Measurements from ENCODE around the gene FOXB2.
"Not testable (repeated sequence)": the region's sequence is repeated elsewhere in the genome, so short reads cannot be mapped to it uniquely, and the experiment has no call there.

The FOXB2 gene

DNA sequence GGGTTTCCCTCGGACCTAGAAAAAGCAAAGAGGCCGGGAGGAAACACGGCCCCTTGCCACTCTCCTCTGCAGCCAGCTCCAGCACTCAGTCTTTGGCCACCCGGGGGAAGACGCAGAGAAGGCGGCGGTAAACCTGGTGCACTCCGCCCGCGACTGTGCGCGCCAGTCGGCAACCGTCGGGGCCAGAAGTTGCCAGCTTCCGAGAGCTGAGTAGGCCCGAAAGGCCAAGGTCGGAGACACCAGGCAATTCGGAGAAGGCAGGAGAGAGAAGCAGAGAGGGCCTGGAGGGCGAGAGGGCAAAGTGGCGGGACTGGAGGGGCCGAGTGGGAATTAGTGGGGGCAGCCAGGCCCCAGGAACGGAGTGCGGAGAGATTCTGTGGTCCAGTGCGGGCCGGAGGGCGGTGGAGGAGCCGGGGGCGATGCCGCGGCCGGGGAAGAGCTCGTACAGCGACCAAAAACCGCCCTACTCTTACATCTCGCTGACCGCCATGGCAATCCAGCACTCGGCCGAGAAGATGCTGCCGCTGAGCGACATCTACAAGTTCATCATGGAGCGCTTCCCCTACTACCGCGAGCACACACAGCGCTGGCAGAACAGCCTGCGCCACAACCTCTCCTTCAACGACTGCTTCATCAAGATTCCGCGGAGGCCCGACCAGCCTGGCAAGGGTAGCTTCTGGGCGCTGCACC lies at the start of gene FOXB2:
TSS of gene FOXB2 (plus strand) at position 420 of the 690 bp plus-strand sequence. CDS start at position 420, 0 bp downstream.
- no peak for DNase-seq (ENCODE audit: low spot score)

DNA sequence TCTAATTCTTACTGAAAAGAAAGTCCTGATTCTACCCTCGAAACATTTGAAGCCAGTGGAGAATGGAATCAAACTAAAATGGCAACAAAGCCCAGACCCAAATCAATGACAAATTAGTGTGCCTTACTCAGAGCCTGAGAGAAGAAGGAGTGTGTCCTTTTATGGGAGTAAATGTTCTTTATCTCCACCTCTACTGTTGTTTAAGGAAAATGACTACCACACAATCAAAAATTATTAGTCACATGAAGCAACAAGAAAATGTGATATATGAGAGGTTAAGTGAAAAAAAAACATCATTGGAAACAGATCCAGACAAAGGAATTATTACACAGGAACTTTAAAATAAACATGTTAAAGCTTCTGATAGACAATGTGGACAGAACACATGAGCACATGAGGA lies 49.7 kb upstream of the FOXB2 start:
- no peak for DNase-seq (ENCODE audit: low spot score)

DNA sequence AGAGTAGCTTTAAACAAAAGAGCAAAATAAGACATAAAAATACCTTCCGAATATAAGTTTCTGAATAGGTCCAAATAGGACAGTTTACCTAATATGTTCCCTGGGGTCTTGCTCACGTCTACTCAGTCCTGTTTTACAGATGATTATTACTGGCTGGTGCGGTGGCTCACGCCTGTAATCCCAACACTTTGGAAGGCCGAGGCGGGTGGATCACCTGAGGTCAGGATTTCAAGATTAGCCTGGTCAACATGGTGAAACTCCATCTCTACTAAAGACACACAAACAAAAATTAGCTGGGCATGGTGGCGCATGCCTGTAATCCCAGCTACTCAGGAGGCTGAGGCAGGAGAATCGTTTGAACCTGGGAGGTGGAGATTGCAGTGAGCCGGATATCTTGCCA lies 40.6 kb upstream of the FOXB2 start:
- not testable (repeated sequence) for DNase-seq (ENCODE audit: low spot score)

DNA sequence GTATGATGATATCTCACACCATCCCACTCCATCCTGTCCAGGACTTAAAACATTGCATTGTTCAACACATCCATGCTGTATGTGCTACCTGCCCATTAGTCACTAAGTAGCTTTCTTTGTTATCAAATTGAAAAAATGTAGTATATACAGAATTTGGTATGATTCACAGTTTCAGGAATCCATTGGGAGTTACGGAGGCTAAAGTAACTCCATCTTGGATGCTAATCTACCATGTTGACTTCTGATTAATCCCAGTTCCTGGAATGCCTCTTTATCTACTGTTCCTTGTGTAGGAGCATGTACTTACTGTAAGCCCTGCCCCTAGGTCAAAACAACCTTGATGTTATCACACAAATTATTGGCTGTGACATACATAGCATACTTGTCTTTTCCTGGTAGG lies 38.9 kb upstream of the FOXB2 start:
- no peak for DNase-seq (ENCODE audit: low spot score)

DNA sequence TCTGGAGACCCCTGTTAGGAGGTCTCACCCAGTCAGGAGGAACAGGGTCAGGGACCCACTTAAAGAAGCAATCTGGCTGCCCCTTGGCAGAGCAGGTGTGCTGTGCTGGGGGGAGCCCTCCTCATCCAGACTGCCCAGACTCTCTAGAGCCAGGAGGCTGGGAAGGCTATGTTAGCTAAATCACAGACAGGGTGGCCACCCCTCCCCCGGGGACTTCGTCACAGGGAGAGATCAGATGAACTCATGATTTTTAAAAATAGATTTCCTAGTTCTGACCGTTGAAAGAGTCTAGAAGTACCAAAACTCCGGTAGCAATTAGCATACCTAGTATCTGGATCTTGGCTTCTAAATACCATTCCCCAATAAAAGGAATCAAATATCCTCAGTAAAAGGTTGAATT lies 35.0 kb upstream of the FOXB2 start:
- no peak for DNase-seq (ENCODE audit: low spot score)

DNA sequence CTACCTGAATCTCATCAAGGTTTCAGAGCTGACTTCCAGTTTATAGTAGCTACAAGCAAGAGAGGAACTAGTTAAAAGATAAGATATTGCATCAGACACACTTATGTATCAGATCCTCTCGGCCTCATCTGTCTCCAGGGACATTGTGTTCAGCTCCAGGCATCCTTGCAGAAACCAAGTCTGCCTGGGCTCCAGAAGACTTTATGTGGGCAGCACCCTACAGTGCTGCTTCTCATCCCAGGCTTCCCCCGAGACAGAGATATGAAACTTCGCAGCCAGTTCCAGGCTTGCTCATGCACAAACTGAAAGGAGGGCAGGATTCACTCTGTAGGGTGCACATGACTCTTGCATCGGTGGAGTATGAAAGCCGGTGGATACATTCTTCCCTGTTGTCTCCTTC lies 33.9 kb upstream of the FOXB2 start:
- peak; percentile 6 for DNase-seq (ENCODE audit: low spot score)

DNA sequence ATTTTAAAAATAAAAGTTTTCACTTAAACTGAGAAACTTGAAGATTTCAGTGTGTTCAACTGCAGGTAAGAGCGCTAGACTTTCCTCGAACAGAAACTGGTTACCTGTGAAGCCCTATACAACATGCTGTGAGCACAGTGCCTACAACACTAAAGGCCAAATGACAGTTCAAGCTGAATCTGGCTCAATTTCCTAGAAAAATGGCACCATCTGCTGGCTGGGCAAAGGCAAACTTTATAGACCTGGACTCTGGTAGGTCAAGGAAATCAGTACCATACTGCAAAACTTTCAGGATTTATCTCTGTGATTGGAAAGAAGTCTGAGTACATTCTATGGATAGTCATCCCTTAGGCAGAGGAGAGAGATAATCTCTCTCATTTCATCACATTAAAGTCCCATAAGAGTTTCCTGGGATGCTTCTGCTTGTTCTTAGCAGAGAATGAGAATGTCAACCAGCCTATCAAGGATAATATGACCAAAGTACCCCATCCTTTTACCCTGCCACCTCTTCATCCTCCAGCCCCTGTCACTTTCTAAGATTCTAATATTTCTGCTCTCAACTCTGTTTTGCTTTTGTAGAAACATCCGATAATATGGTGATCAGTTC lies 31.8 kb upstream of the FOXB2 start:
- DNase-seq (ENCODE audit: low spot score), result peak; percentile 79

DNA sequence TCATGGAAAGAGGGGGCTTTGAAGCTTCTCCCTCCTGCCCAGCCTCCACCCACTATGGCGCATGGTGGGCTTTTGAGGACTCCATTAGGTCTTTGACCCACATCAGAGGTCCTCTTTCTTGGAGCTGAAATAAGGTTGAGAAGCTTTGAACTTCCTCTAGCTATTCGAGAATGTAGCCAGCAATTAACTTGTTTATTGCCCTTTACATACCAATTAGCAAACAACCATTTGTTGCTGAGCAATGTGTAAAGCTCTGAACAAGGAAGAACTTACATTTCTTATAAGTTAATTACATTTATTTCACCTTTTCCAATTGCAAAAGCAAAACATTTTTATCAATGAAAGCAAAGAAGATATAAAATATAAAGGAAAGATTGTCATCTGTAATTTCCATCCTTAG lies 30.5 kb upstream of the FOXB2 start:
- DNase-seq (ENCODE audit: low spot score), result no peak

DNA sequence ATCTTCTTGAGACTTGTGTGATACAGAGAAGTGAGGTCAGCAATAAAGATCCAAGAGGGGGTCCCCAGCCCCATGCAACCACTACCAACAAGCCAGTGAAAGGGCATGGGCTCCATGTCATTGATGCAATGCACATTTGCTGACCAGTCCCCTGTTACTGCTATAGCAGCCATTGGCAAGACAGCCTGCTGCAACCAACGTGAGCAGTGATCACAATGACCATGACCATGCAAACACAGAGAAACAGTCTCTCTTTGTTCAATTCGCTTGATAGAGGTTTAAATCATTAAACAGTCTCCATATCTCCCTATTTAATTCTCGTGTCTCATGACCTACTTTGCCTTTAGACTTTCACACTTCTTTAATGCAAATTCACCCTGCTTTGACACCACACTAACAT lies 30.0 kb upstream of the FOXB2 start:
- peak; percentile 49 for DNase-seq (ENCODE audit: low spot score)

DNA sequence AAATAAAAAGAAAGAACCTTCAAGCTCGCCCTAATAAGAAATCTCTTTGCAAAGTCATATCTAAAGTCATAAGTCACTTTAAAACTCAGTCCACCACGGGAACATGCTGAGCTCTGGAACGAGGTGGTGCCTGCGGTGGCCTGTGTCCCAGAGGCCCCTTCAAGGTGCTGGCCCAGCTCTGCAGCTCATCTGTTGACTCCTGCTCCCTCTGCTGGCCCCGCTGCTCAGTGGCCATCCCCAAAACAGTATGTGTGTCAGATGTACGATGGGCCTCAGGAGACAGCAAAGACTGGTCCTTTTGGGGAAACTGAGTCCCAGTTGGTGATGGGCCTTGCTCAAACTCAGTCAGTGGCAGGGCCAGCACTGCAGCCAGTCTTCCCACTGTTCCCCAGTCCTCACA lies 22.8 kb upstream of the FOXB2 start:
- peak; percentile 63 for DNase-seq (ENCODE audit: low spot score)

DNA sequence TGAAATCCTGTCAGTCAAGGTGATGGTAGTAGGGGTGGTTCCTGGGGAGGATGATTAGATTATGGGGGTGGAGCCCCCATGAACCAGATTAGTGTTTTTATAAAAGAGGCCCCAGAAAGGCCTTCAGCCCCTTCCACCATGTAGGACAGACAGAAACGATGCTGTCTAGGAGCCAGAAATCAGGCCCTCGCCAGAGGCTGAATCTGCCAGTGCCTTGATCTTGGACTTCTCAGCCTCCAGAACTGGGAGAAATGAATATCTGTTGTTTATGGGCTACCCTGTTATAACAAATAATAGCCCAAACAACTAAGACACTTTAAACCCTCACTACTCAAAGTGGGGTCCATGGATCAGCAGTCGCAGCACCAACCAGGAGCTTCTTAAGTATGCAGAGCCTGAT lies 20.2 kb upstream of the FOXB2 start:
- no peak for DNase-seq (ENCODE audit: low spot score)

DNA sequence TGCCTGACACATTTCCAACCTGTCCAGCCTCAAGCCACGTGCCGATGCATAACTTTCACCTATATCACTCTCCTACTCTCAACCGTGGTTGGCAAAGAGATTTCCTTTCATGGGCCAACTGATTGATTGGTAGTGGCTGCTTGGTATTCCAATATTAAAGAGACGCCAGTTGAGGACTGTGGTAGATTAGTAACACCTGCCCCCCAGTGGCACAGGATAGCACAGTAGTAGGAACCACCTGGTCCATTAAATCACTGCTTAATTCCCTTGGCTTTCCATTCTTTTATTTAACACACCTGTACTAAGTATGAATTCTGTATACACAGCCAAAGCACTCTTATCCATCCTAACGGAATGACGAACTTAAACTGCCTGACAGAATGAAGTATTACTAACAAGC lies 19.1 kb upstream of the FOXB2 start:
- no peak for DNase-seq (ENCODE audit: low spot score)

DNA sequence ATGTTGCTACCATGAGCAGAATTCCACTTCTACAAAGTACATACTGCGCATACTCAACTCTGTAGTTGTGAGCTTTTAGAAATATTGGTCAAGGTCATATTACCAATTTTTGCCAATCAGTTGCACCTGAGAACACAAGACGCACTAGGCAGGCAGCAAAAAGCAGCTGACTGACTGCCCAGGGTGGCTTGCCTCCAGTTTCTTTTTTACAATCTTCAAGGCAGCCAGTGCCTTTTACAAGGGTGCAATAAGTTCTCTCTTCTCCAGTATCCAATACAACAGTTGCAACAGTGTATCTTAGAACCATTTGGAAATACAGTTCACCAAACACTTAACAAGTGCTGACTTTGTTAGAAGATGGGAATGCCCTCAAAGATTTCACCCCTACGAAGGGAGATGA lies 16.1 kb upstream of the FOXB2 start:
- DNase-seq (ENCODE audit: low spot score), result no peak

DNA sequence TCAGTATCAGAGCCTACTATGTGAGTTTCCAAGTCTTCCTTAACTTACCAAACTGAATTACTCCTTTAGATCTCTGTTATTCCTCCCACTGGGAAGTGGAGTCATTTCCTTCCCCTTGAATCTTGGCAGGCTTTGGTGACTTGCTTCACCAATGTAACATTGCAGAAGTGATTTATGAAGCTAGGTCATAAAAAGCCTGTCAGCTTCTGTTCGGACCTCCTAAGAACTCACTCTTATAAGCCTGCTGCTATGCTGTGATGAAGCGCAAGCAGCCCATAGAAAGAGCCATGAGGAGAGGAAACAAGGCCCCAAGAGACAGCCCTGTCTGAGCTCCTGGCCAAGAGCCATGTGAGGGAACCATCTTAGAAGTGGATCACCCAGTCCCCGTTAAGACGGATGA lies 14.2 kb upstream of the FOXB2 start:
- DNase-seq (ENCODE audit: low spot score), result no peak

DNA sequence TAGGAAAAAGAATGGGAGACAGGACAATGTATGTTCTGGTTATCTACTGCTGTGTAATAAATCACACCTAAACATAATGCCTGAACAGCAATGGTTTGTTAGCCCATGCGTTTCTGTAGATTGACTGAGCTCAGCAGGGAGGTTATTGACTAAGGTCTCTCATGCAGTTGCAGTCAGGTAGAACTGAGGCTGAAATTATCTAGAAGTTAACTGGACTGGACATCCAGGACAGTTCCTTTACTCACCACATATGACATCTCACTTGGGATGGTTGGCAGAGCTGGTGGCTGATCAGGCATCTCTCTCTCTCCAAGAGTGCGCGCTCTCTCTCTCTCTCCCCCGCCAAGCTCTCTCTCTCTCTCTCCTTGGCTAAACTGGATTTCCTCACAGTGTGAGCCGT lies 8.9 kb upstream of the FOXB2 start:
- no peak for DNase-seq (ENCODE audit: low spot score)

DNA sequence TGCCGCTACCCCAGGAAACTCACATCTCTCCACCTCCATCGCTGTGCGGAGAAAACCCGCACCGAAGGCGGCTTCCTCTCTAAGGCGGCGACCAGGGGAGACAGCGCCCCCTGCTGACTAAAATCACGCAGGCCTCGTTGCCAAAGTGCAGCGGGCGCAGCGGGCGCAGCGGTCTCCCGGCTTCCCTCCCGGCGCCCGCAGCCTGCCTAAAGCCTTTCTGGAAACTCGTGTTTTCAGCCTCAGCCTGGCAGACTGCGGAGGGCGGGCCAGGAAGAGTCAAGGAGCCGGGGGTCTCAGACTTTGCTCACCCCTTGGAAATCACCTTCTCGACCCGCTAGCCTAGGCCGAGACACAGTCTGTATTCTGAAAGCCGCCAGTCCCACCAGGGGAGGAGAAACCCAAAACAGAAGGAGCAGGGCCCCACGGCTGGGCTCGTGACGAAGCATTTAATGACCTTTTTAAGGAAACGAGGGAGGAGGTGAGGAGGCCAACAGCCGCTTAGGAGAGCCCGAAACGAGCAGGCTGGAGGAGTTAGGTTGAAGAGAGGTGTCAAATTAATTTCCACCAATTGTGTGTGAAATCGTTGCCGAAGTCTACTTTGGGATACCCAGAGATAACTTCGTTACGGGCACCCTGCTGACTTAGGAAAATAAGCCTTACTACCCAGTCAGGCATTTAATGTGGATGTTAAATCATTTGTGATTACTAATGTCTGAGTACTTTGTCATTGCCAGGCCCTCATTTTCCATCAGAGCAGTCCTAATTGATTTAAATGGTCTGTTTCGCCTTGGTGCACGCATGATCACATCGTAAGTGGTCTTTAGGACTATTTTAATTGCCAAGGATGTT lies 7.3 kb upstream of the FOXB2 start:
- peak; percentile 44 for DNase-seq (ENCODE audit: low spot score)

DNA sequence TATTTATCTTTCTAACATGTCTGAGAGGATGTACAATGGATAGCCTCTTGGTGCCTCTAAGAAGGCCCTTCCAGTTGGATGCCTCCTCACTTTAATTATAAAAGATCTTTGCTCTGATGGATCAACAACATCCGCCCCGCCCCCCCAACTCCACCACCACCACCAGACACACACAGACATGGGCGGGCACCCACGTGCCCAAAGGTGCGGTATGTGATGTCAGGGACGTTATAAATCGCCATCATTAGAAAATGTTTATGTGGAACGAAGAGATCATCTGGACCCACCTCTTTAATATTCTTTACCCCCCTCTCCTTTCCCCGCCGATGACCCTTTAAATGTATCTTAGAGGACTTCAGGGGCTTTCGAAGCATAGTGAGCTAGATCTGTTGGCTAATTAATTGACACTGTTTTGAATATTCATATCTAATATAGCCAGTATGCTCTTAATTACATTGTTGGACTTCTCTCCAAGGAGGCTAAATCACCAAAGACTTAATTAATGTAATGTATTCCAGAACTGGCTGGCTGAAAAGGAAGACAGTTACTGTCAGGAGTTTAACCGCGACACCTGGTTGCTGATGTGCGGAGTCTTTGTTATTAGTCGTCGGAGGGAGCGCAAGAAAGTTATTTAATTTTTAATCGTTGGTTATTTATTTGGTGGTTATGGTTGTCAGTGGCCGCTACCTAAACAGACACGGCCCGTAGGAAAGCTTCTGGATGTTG lies 6.1 kb upstream of the FOXB2 start:
- DNase-seq (ENCODE audit: low spot score), result no peak

DNA sequence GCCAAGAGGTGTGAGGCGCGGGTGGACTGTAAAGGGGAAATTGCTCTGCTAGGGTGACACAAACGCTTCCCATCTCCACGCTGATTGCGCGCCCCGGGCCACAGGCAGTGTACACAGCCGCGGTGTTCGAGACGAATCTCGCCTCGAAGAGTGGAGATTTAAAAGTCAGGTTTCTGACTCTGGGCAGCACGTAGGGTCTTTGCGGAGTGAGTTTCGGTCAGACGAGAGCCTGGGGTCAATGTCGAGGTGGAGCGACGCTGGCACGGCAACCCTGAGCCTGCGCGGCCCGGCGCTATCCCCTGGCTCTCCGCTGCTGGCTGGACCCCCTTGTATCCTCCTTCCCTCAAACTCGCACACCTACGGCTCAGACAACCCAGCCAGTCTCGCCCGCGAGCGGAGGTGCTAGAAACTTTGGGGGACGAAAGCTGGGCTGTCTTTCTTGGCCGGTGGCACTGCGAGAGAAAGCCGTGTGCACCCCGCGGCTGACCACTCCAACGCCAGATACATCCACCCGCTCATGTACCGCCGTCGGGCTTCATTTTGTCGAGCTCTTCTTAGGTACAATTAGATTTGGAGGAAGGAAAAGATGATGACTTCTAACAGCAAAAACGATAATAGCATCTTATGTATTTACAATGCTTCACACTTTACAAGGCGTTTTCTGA lies 5.4 kb upstream of the FOXB2 start:
- no peak for DNase-seq (ENCODE audit: low spot score)

DNA sequence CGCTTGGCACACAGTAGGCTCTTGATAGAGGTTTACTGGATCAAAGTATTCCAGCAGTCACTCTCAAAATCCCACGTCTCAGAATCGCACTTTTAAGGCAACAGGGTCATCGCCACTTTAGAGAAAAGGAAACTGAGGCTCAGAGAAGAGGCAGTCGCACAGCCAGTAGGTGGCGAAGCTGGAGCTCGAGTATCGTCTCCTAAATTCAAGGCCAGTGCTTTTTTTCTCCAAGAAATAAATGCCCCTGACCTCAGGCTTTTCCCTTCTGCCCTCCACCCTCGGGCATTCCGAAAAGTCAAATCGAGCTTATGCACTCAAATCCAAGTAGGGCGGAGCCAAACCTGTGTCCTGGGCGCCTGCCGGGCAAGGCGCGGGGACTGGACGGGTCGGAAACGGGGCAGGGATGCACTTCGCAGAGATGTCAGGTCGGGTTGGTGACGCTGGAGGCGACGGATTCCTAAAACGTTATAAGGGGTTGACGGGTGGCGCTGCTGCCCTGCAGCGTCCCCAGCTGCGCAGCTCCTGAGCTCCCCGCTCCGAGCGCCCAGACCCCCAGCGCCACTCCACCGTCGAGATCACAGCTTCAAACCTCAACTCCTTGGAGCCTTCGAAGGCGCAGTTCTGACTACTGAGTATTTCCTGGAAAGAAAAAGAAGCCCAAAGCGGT lies 4.7 kb upstream of the FOXB2 start:
- DNase-seq (ENCODE audit: low spot score), result no peak

DNA sequence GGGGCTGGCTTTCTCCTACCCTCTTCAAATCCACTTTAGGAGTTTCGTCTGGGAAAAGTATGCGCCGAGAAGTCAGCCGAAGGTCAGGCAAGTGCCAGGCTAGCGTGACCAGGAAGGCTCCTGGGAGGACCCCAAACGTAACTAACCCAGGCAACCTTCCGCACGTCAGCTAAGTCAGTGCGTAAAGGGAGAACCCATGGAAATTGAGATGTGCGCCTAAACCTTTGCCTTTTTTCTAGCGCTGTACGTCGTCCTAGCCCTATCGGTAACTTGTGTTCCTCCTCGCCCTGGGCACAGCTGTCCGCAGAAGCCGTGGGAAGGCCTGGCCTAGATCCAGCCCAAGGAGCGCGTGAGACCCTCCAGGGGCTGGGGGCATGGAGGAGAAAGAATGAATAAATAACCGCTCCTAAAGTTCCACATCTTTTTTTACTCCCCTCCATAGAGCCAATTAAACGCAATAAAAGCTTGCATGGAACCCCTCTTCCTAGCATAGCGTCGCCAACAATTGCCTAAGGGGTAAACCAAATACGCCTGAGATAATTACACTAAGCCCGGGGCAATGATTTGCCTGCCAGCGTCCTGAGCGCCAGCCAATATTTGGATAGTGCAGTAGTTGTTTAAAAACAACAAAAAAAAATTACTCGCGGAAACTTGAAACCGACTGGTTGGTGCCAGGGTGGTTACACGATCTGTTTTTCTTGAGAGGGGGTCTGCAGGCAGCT lies 4.0 kb upstream of the FOXB2 start:
- DNase-seq (ENCODE audit: low spot score), result no peak

DNA sequence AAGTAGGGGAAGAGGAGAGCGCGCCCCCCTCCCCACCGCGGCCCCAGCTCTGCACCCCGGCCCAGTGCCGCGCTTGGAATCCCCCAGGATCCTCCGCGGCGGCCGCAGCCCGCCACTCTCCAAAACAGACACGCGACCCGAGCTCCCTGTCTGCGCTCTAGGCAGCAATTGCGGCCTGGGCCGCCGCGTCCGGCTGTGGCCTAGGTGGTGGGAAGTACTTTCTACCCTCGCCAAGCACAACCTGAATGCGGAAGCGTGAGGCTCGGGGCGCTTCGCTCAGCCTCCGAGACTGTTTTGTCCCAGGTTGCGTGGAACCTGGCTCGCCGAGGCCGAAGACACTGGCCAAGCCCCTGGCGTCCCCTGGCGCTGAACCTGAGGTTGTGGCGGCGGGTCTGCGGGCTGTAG lies 3.3 kb upstream of the FOXB2 start:
- DNase-seq (ENCODE audit: low spot score), result no peak
